Body of pancreas (tissue), 4 donors: Measurements from ENCODE around the gene EPB41L5.

ENCODE experiments used
- CTCF ChIP-seq, 7 experiments: fragments of 450-650 bp in 4 of 7; fragments of 200-600 bp in 3 of 7; sonication (generic) in 3 of 7; IDR thresholded peaks; one replicate each; pipeline ENCODE4 v1.5.1; 2016 to 2019; ENCODE audit warnings: antibody characterized with exemption in 7 of 7
- POLR2A ChIP-seq, 3 donors: fragments of 450-650 bp; IDR thresholded peaks; one replicate each; pipeline ENCODE4 v1.6.1; 2016; ENCODE audit warnings: antibody characterized with exemption in 3 of 3, mild to moderate bottlenecking in 2 of 3

- no peak for TF ChIP-seq CTCF (IDR thresholded peaks at IDR 0.05)
- TF ChIP-seq POLR2A (IDR thresholded peaks at IDR 0.05) = no peak
These were observed 87.8 kb downstream of the EPB41L5 start for GRCh38 chr2:120100627-120101026.
